GM21737 (cell line): ENCODE measurements around the gene PACSIN1.

Experiments
- ATAC-seq: cut with Tn5 transposase; IDR thresholded peaks from one replicate; pipeline ENCODE4 v1.9.1; 2021; ENCODE audit warnings: mild to moderate bottlenecking, moderate library complexity; ENCODE audit not compliant: unreplicated experiment

The PACSIN1 gene

GRCh38 chr6:34465531-34466241 is at the start of gene PACSIN1:
Gene PACSIN1, plus strand, starts transcription at chr6:34466076. Its CDS starts 60,230 bp downstream, at chr6:34526306.
- no peak for ATAC-seq

- no peak for ATAC-seq
Measured at GRCh38 chr6:34416877-34417371, 49.0 kb upstream of the PACSIN1 start.

GRCh38 chr6:34418367-34418766 is 47.5 kb upstream of the PACSIN1 start:
- ATAC-seq = no peak

GRCh38 chr6:34423254-34423653 is 42.6 kb upstream of the PACSIN1 start:
- no peak for ATAC-seq

- no peak for ATAC-seq
Measured at GRCh38 chr6:34424200-34425131, 41.4 kb upstream of the PACSIN1 start.

- peak; percentile 10 for ATAC-seq
Measured at GRCh38 chr6:34425132-34425497, 40.8 kb upstream of the PACSIN1 start.

GRCh38 chr6:34425498-34426410 is 40.1 kb upstream of the PACSIN1 start, which contains the start of gene RPS10:
Gene RPS10, minus strand, starts transcription at chr6:34426069. Its CDS starts 848 bp downstream, at chr6:34425221.
- peak; percentile 68 for ATAC-seq

GRCh38 chr6:34435916-34436315 is 30.0 kb upstream of the PACSIN1 start:
- no peak for ATAC-seq

- ATAC-seq = no peak
Measured at GRCh38 chr6:34436803-34437643, 28.9 kb upstream of the PACSIN1 start.

- ATAC-seq = no peak
Measured at GRCh38 chr6:34437644-34437970, 28.3 kb upstream of the PACSIN1 start.

- ATAC-seq = no peak
Measured at GRCh38 chr6:34438705-34439104, 27.2 kb upstream of the PACSIN1 start.

GRCh38 chr6:34439442-34439841 is 26.4 kb upstream of the PACSIN1 start:
- ATAC-seq = no peak

- no peak for ATAC-seq
Measured at GRCh38 chr6:34441526-34441925, 24.4 kb upstream of the PACSIN1 start.

GRCh38 chr6:34445313-34445860 is 20.5 kb upstream of the PACSIN1 start:
- ATAC-seq = no peak

GRCh38 chr6:34447386-34447785 is 18.5 kb upstream of the PACSIN1 start:
- no peak for ATAC-seq

GRCh38 chr6:34447910-34448309 is 18.0 kb upstream of the PACSIN1 start:
- no peak for ATAC-seq

GRCh38 chr6:34451192-34451591 is 14.7 kb upstream of the PACSIN1 start:
- ATAC-seq = no peak

- ATAC-seq = no peak
Measured at GRCh38 chr6:34455831-34456230, 10.0 kb upstream of the PACSIN1 start.

GRCh38 chr6:34457382-34457741 is 8.5 kb upstream of the PACSIN1 start:
- ATAC-seq = no peak
